ENCODE measurements around the gene CACNG7.

The CACNG7 gene

GRCh38 chr19:53906211-53907192, 2.6 kb upstream of the CACNG7 start:
- no peak overlapping the region for H3K4me3 Mint-ChIP-seq
- peaks cover 2 to 5% of the 10 kb centered on the region in 2 donors for H3K36me3 Mint-ChIP-seq
- H3K4me1 Mint-ChIP-seq = peaks cover 24 to 39% of the 10 kb centered on the region in 2 donors
- peaks cover 68 to 89% of the 10 kb centered on the region in 2 donors for H3K27me3 Mint-ChIP-seq
- H3K9me3 Mint-ChIP-seq = no peaks in the 10 kb centered on the region
- DNase-seq (no peak), ATAC-seq (replicated peaks) (peak; percentile 52 to 70)
- peak overlapping the region; percentile 72 for H3K27ac Mint-ChIP-seq

- Mint-ChIP-seq H3K9me3 (no peaks in the 10 kb centered on the region), H3K27ac (peak overlapping the region; percentile 72), H3K36me3 (peaks cover 2 to 5% of the 10 kb centered on the region in 2 donors), H3K27me3 (peaks cover 75 to 92% of the 10 kb centered on the region in 2 donors), H3K4me1 (peaks cover 24 to 39% of the 10 kb centered on the region in 2 donors), H3K4me3 (peak overlapping the region; percentile 2 to 14)
- no peak for DNase-seq
- ATAC-seq (replicated peaks) = no peak
Observed at GRCh38 chr19:53907193-53907581, 1.9 kb upstream of the CACNG7 start.

- H3K4me1 Mint-ChIP-seq = peaks cover 24 to 39% of the 10 kb centered on the region in 2 donors
- H3K27me3 Mint-ChIP-seq = peaks cover 79 to 92% of the 10 kb centered on the region in 2 donors
- ATAC-seq (replicated peaks) = no peak
- peak overlapping the region; percentile 2 to 14 for H3K4me3 Mint-ChIP-seq
- no peak overlapping the region for H3K27ac Mint-ChIP-seq
- H3K36me3 Mint-ChIP-seq = peaks cover 2 to 5% of the 10 kb centered on the region in 2 donors
- no peaks in the 10 kb centered on the region for H3K9me3 Mint-ChIP-seq
- DNase-seq = no peak
Observed at GRCh38 chr19:53907690-53908089, 1.4 kb upstream of the CACNG7 start.

- H3K36me3 Mint-ChIP-seq = peaks cover 2 to 5% of the 10 kb centered on the region in 2 donors
- H3K27me3 Mint-ChIP-seq = peaks cover 79 to 92% of the 10 kb centered on the region in 2 donors
- peak overlapping the region; percentile 59 for H3K27ac Mint-ChIP-seq
- peak; percentile 89 for ATAC-seq (replicated peaks)
- H3K9me3 Mint-ChIP-seq = no peaks in the 10 kb centered on the region
- H3K4me1 Mint-ChIP-seq = peaks cover 24 to 39% of the 10 kb centered on the region in 2 donors
- peak; percentile 21 for DNase-seq
- H3K4me3 Mint-ChIP-seq = peak overlapping the region; percentile 53 to 65
Observed at GRCh38 chr19:53908106-53908934, 758 bp upstream of the CACNG7 start.

GRCh38 chr19:53909471-53910169, 542 bp downstream of the CACNG7 start:
- no peak overlapping the region for H3K27ac Mint-ChIP-seq
- peaks cover 2 to 5% of the 10 kb centered on the region in 2 donors for H3K36me3 Mint-ChIP-seq
- H3K27me3 Mint-ChIP-seq = peaks cover 80 to 96% of the 10 kb centered on the region in 2 donors
- ATAC-seq (replicated peaks) (no peak), DNase-seq (no peak)
- peaks cover 24 to 39% of the 10 kb centered on the region in 2 donors for H3K4me1 Mint-ChIP-seq
- no peaks in the 10 kb centered on the region for H3K9me3 Mint-ChIP-seq
- H3K4me3 Mint-ChIP-seq = no peak overlapping the region

GRCh38 chr19:53910170-53910518, 1.1 kb downstream of the CACNG7 start:
- H3K4me1 Mint-ChIP-seq = peaks cover 24 to 39% of the 10 kb centered on the region in 2 donors
- no peak overlapping the region for H3K4me3 Mint-ChIP-seq
- DNase-seq = no peak
- H3K27ac Mint-ChIP-seq = no peak overlapping the region
- ATAC-seq (replicated peaks) = no peak
- H3K9me3 Mint-ChIP-seq = peaks cover 2 to 5% of the 10 kb centered on the region in 2 donors
- peaks cover 80 to 96% of the 10 kb centered on the region in 2 donors for H3K27me3 Mint-ChIP-seq
- peaks cover 2 to 8% of the 10 kb centered on the region in 2 donors for H3K36me3 Mint-ChIP-seq

GRCh38 chr19:53912653-53913052, 3.6 kb downstream of the CACNG7 start:
- Mint-ChIP-seq H3K9me3 (peaks cover 6 to 8% of the 10 kb centered on the region in 2 donors), H3K27me3 (peaks cover 72 to 91% of the 10 kb centered on the region in 2 donors), H3K27ac (no peak overlapping the region), H3K36me3 (peaks cover 1 to 8% of the 10 kb centered on the region in 2 donors), H3K4me1 (peaks cover 12 to 26% of the 10 kb centered on the region in 2 donors), H3K4me3 (no peak overlapping the region)
- DNase-seq (no peak), ATAC-seq (replicated peaks) (no peak)

- Mint-ChIP-seq H3K4me1 (peaks cover 3 to 5% of the 10 kb centered on the region in 2 donors), H3K27me3 (peaks cover 58 to 75% of the 10 kb centered on the region in 2 donors), H3K4me3 (no peak overlapping the region), H3K9me3 (peaks cover 6 to 8% of the 10 kb centered on the region in 2 donors), H3K36me3 (peaks cover 1 to 3% of the 10 kb centered on the region in 2 donors), H3K27ac (no peak overlapping the region)
- DNase-seq = no peak
- no peak for ATAC-seq (replicated peaks)
Observed at GRCh38 chr19:53915000-53915399, 5.9 kb downstream of the CACNG7 start.

GRCh38 chr19:53916004-53916403, 6.9 kb downstream of the CACNG7 start:
- no peak for ATAC-seq (replicated peaks)
- no peak for DNase-seq
- Mint-ChIP-seq H3K9me3 (peaks cover 6 to 8% of the 10 kb centered on the region in 2 donors), H3K27ac (no peak overlapping the region), H3K4me3 (no peak overlapping the region), H3K36me3 (peaks cover 1 to 3% of the 10 kb centered on the region in 2 donors), H3K27me3 (peaks cover 49 to 65% of the 10 kb centered on the region in 2 donors), H3K4me1 (no peaks in the 10 kb centered on the region)

GRCh38 chr19:53917356-53917755, 8.3 kb downstream of the CACNG7 start:
- no peak for ATAC-seq (replicated peaks)
- Mint-ChIP-seq H3K27ac (no peak overlapping the region), H3K27me3 (peaks cover 36 to 51% of the 10 kb centered on the region in 2 donors), H3K9me3 (peaks cover 6 to 8% of the 10 kb centered on the region in 2 donors), H3K36me3 (peaks cover 1 to 3% of the 10 kb centered on the region in 2 donors), H3K4me1 (no peaks in the 10 kb centered on the region), H3K4me3 (no peak overlapping the region)
- DNase-seq = no peak

GRCh38 chr19:53927739-53928138, 18.7 kb downstream of the CACNG7 start:
- H3K4me3 Mint-ChIP-seq = no peak overlapping the region
- H3K36me3 Mint-ChIP-seq = peaks cover 0 to 3% of the 10 kb centered on the region in 2 donors
- no peak for ATAC-seq (replicated peaks)
- no peak overlapping the region for H3K27ac Mint-ChIP-seq
- H3K27me3 Mint-ChIP-seq = peaks cover 10 to 13% of the 10 kb centered on the region in 2 donors
- H3K4me1 Mint-ChIP-seq = no peaks in the 10 kb centered on the region
- DNase-seq = no peak
- peaks cover 5 to 12% of the 10 kb centered on the region in 2 donors for H3K9me3 Mint-ChIP-seq

GRCh38 chr19:53936029-53936428, 27.0 kb downstream of the CACNG7 start:
- Mint-ChIP-seq H3K9me3 (no peaks in the 10 kb centered on the region), H3K4me1 (no peaks in the 10 kb centered on the region), H3K36me3 (no peaks in the 10 kb centered on the region), H3K4me3 (no peak overlapping the region), H3K27ac (no peak overlapping the region), H3K27me3 (peaks cover 29 to 33% of the 10 kb centered on the region in 2 donors)
- DNase-seq = no peak
- no peak for ATAC-seq (replicated peaks)

- H3K4me3 Mint-ChIP-seq = no peak overlapping the region
- ATAC-seq (replicated peaks) (no peak), DNase-seq (no peak)
- peaks cover 8 to 12% of the 10 kb centered on the region in 2 donors for H3K9me3 Mint-ChIP-seq
- peaks cover 6 to 10% of the 10 kb centered on the region in 2 donors for H3K4me1 Mint-ChIP-seq
- H3K27ac Mint-ChIP-seq = no peak overlapping the region
- peaks cover 6 to 10% of the 10 kb centered on the region in 2 donors for H3K36me3 Mint-ChIP-seq
- peaks cover 60 to 75% of the 10 kb centered on the region in 2 donors for H3K27me3 Mint-ChIP-seq
Observed at GRCh38 chr19:53942001-53942786, 33.1 kb downstream of the CACNG7 start.
